ENCODE data around the gene TENM3. TPM values are rescaled to one million over a fixed set of nuclear protein-coding genes. Genes with fewer than 3 reads are reported as not detected.

TENM3 gene
- polyA plus RNA-seq, 1 of the 3 experiments (the other 2 are of a cell fraction): 10.4 TPM

- no peaks in the 10 kb centered on the region for H3K79me2 ChIP-seq (ENCODE audit: insufficient read depth)
- H3K27me3 ChIP-seq (ENCODE audit: insufficient read depth): no peaks in the 10 kb centered on the region
- no peak overlapping the region for H3K4me2 ChIP-seq
- no peaks in the 10 kb centered on the region for H4K20me1 ChIP-seq (ENCODE audit: insufficient read depth)
- no peak for DNase-seq
- H3K4me3 ChIP-seq (ENCODE audit: low read depth in 2 of 2, low read length in 1 of 2): no peak overlapping the region
- H3K9me3 ChIP-seq: no peaks in the 10 kb centered on the region
- no peak overlapping the region; a peak in 1 of 4 replicates for H3K27ac ChIP-seq (ENCODE audit: low read depth in 2 of 2, low read length in 1 of 2)
- CTCF ChIA-PET: no interaction called here
- no peak overlapping the region for H3K9ac ChIP-seq
- H3K9me2 ChIP-seq: no peaks in the 10 kb centered on the region
- WGBS (ENCODE audit: low lambda C conversion rate): 84% methylated on average over 4 of the region's 4 CpGs
- peaks cover 0 to 3% of the 10 kb centered on the region in 2 experiments; a peak in 2 of 4 replicates for H3K4me1 ChIP-seq (ENCODE audit: control insufficient read depth in 1 of 2, insufficient read depth in 2 of 2, low read depth in 1 of 2, low read length in 1 of 2)
- POLR2A ChIA-PET: no interaction called here
- TF ChIP-seq PBX3 (IDR thresholded peaks at IDR 0.05) (0 out of 2 replicates have a peak, but pooled peaks have one; percentile 1), EP300 (IDR thresholded peaks at IDR 0.05; ENCODE audit: borderline replicate concordance in 1 of 2, low read depth in 1 of 2, low read length in 1 of 2) (no peak)
- H2AFZ ChIP-seq (ENCODE audit: low read depth): no peak overlapping the region
- peaks cover 5% of the 10 kb centered on the region for H3F3A ChIP-seq (replicated peaks; ENCODE audit: insufficient read depth)
- no peaks in the 10 kb centered on the region for H3K36me3 ChIP-seq (replicated peaks in 1 of 2; ENCODE audit: control insufficient read depth in 1 of 2, insufficient read depth in 2 of 2, low read length in 1 of 2)
Measured at GRCh38 chr4:182339221-182339641, 96.0 kb downstream of the TENM3 start.

GRCh38 chr4:182343453-182343852, 100.3 kb downstream of the TENM3 start:
- 83% methylated on average over 4 of the region's 4 CpGs for WGBS (ENCODE audit: low lambda C conversion rate)

More at GRCh38 chr4:182343453-182343852, 100.3 kb downstream of the TENM3 start:
- peak; percentile 33 for DNase-seq
- Histone ChIP-seq H3K4me3 (ENCODE audit: low read depth in 2 of 2, low read length in 1 of 2) (no peak overlapping the region), H4K20me1 (ENCODE audit: insufficient read depth) (no peaks in the 10 kb centered on the region), H3K79me2 (ENCODE audit: insufficient read depth) (no peaks in the 10 kb centered on the region), H3K9me3 (no peaks in the 10 kb centered on the region), H3K36me3 (replicated peaks in 1 of 2; ENCODE audit: control insufficient read depth in 1 of 2, insufficient read depth in 2 of 2, low read length in 1 of 2) (no peaks in the 10 kb centered on the region), H3F3A (replicated peaks; ENCODE audit: insufficient read depth) (peaks cover under 1% of the 10 kb centered on the region), H3K4me1 (ENCODE audit: control insufficient read depth in 1 of 2, insufficient read depth in 2 of 2, low read depth in 1 of 2, low read length in 1 of 2) (peaks cover 0 to 9% of the 10 kb centered on the region in 2 experiments; a peak in 2 of 4 replicates), H3K9me2 (no peaks in the 10 kb centered on the region), H3K4me2 (no peak overlapping the region), H2AFZ (ENCODE audit: low read depth) (no peak overlapping the region), H3K27me3 (ENCODE audit: insufficient read depth) (no peaks in the 10 kb centered on the region), H3K9ac (no peak overlapping the region), H3K27ac (ENCODE audit: low read depth in 2 of 2, low read length in 1 of 2) (no peak overlapping the region)
- CTCF ChIA-PET: no interaction called here
- POLR2A ChIA-PET: no interaction called here
- TF ChIP-seq MAX (IDR thresholded peaks at IDR 0.05; ENCODE audit: low read depth) (no peak), FOXJ3 (CRISPR knock-in tag; IDR thresholded peaks at IDR 0.05) (no peak), TCF12 (IDR thresholded peaks at IDR 0.05) (no peak), FOSL2 (IDR thresholded peaks at IDR 0.05; ENCODE audit: borderline replicate concordance, low read depth) (no peak), RXRA (IDR thresholded peaks at IDR 0.05; ENCODE audit: borderline replicate concordance, low read depth) (no peak), NFIC (IDR thresholded peaks at IDR 0.05; ENCODE audit: borderline replicate concordance) (no peak), TEAD4 (IDR thresholded peaks at IDR 0.05; ENCODE audit: borderline replicate concordance, insufficient read depth) (no peak), MXI1 (IDR thresholded peaks at IDR 0.05; ENCODE audit: low read depth, low read length) (no peak), CHD2 (IDR thresholded peaks at IDR 0.05; ENCODE audit: low read length, partially characterized antibody) (no peak), GATA2 (CRISPR knock-in tag; IDR thresholded peaks at IDR 0.05) (no peak), FOXM1 (IDR thresholded peaks at IDR 0.05; ENCODE audit: low read depth) (no peak), TAF1 (IDR thresholded peaks at IDR 0.05; ENCODE audit: borderline replicate concordance, low read depth, low read length) (no peak), SIN3A (IDR thresholded peaks at IDR 0.05; ENCODE audit: borderline replicate concordance, low read depth, low read length) (no peak), EP300 (IDR thresholded peaks at IDR 0.05; ENCODE audit: borderline replicate concordance in 1 of 2, low read depth in 1 of 2, low read length in 1 of 2) (no peak), RFX5 (IDR thresholded peaks at IDR 0.05; ENCODE audit: low read length) (no peak), SMC3 (IDR thresholded peaks at IDR 0.05; ENCODE audit: low read depth, low read length) (no peak), EZH2phosphoT487 (IDR thresholded peaks at IDR 0.05; ENCODE audit: borderline replicate concordance, low read depth) (no peak)
- TF ChIP-seq, protein P1, sequence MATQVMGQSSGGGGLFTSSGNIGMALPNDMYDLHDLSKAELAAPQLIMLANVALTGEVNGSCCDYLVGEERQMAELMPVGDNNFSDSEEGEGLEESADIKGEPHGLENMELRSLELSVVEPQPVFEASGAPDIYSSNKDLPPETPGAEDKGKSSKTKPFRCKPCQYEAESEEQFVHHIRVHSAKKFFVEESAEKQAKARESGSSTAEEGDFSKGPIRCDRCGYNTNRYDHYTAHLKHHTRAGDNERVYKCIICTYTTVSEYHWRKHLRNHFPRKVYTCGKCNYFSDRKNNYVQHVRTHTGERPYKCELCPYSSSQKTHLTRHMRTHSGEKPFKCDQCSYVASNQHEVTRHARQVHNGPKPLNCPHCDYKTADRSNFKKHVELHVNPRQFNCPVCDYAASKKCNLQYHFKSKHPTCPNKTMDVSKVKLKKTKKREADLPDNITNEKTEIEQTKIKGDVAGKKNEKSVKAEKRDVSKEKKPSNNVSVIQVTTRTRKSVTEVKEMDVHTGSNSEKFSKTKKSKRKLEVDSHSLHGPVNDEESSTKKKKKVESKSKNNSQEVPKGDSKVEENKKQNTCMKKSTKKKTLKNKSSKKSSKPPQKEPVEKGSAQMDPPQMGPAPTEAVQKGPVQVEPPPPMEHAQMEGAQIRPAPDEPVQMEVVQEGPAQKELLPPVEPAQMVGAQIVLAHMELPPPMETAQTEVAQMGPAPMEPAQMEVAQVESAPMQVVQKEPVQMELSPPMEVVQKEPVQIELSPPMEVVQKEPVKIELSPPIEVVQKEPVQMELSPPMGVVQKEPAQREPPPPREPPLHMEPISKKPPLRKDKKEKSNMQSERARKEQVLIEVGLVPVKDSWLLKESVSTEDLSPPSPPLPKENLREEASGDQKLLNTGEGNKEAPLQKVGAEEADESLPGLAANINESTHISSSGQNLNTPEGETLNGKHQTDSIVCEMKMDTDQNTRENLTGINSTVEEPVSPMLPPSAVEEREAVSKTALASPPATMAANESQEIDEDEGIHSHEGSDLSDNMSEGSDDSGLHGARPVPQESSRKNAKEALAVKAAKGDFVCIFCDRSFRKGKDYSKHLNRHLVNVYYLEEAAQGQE (IDR thresholded peaks at IDR 0.05; ENCODE audit: low read depth, low read length): no peak
- TF ChIP-seq, protein P2, sequence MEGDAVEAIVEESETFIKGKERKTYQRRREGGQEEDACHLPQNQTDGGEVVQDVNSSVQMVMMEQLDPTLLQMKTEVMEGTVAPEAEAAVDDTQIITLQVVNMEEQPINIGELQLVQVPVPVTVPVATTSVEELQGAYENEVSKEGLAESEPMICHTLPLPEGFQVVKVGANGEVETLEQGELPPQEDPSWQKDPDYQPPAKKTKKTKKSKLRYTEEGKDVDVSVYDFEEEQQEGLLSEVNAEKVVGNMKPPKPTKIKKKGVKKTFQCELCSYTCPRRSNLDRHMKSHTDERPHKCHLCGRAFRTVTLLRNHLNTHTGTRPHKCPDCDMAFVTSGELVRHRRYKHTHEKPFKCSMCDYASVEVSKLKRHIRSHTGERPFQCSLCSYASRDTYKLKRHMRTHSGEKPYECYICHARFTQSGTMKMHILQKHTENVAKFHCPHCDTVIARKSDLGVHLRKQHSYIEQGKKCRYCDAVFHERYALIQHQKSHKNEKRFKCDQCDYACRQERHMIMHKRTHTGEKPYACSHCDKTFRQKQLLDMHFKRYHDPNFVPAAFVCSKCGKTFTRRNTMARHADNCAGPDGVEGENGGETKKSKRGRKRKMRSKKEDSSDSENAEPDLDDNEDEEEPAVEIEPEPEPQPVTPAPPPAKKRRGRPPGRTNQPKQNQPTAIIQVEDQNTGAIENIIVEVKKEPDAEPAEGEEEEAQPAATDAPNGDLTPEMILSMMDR (IDR thresholded peaks at IDR 0.05): no peak
